ENCODE results near the gene DAPK3.

- TF ChIP-seq CTCF (conservative IDR thresholded peaks at IDR 0.05; ENCODE audit: low read length) (no peak), EZH2phosphoT487 (IDR thresholded peaks at IDR 0.05; ENCODE audit: borderline replicate concordance) (no peak)
Observed at GRCh38 chr19:3966051-3967017, 4.6 kb downstream of the DAPK3 start.

Data from Loucy (cell line).